T-helper 1 cell (primary cell): Measurements from ENCODE around the gene DPP4.

Experiments used
- DNase-seq, 5 donors: peaks; one replicate each; pipeline ENCODE4 v3.0.0-alpha.2; 2012 to 2020
- total RNA-seq, 4 donors: gene quantifications; one replicate each; lab custom pipeline; 2026; lab: John Stamatoyannopoulos, UW

DPP4 gene
- total RNA-seq = 113 to 140 (median 127) reads per million in 4 donors

DNA sequence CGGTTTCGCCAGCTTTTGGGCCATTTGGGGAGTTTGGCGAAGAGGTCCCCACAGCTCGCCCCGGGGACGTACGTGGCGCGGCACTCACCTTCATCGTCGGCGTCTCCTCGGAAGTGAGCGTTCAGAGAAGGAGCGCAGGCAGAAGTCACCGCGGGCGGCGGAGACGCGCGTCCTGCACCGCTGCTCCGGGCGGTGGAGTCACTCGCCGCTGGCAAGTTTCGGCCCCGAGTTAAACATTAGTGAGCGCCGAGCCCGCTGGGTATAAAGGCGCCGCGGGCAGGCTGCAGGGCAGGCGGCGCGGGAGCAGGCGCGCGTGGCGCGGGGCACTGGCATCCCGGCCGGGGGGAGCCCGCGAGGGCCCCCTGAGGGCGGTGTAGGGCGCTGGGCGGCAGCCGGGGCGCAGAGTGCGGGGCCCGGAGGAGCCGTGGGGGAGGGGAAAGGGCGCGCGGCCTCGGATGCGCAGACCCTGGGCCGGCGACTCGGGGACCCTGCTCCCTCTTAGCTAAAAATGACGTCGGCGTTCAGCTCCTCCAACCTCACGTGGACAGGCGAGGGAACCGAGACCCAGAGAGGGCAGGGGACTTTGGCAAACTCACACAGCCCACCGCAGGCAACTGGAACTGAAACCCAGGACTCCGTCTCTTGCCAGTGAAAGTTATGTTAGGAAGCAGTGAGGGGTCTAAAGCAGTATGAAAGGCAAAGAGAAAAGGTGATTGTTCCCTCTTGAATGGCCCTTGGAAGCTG, at the start of gene DPP4:
TSS of gene DPP4 (minus strand) at position 328 of the 744 bp plus-strand sequence. CDS start at position 94, 234 bp downstream.
- DNase-seq = peak; percentile 19 to 71 (median 34)

DNA sequence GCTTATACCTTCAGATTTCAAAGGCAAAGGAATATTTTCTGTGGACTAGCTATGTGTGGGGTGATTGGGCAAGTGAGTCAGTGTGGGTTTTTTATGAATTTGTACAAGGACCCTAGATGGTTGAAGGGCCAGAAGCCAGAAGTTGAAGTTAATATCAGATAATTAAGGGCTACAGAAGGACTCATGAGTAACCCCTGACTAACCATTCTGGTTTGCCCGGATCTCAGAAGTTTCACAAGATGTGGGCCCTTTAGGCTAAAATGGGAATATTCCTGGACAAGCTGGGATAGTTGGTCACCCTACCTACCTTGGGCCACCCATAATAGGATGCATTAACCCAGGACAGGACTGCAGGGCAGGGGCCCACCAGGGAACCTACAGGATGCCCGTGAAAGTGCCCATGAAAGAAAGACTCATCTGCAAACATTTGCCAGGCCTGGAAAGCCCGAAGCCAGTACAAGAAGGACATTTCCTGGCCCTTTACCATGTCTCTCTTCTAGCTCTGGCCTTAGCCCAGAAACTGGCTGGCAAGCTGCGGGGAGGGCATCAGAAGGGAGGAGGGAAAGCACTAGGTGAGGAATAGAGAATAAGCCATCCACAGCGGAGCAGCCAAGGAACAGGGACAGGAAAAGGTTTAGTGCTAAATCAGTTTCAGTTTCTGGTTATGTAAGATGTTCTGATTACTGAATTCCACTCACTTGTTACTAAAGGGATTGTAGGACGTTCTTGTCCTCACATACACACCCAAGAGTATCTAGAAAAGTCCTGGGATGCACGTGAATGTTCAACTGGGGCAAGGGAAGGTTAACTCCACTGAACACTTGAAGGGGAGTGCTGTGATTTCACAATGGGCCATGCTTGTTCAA, 44.4 kb upstream of the DPP4 start:
- DNase-seq = no peak

DNA sequence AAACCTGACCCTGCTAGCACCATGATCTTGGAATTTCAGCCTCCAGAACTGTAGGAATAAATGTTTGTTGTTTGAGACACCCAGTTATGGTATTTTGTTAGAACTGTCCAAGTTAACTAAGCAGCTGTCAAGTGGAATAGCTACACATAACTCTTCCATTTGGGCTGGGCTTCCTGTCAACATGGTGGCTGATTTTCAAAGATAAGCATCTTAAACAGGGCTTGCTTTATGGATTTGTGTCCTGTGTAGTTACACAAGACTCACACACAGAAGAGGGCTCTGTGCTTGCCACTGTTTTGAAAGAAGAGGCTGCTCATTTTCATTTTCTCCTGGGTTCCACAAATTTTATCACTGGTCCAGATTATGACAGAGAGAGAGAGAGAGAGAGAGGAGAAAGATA, 42.3 kb upstream of the DPP4 start:
- no peak for DNase-seq

DNA sequence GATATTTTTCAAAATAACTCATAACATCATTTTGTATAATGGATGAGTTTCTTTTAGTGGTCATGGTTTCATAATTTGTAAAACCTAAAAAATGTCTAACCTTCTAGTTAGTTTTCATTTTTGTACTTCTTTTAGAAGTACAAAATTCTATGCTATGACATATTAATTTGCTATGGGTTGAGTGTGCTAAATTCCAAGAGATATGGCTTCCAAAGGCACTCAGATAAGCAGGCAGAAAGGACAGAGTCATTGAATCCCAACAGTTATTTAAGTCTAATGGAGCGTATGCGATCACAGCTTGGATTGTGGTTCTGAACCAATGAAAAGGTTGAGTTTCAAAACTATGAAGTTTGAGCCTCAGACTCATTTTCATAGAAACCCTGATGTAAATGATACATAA, 41.1 kb upstream of the DPP4 start:
- no peak for DNase-seq

DNA sequence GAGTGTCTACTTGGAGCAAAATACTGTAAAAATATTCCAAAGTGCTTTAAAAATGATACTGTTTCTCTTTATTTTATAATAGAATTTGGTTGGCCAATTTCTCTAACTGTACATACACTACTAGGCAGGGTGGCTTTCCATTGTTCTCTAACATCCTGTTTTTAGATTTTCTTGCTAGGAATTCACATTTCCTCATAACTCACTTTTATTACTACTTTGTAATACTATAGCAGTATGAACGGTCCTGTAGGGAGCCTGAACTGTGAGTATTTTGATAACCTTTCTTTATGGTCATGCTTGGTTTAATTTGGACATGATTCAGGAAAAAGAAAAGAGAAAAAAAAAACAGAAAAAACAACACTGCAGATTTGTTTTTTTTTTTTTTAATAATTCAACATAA, 40.3 kb upstream of the DPP4 start:
- DNase-seq = no peak

DNA sequence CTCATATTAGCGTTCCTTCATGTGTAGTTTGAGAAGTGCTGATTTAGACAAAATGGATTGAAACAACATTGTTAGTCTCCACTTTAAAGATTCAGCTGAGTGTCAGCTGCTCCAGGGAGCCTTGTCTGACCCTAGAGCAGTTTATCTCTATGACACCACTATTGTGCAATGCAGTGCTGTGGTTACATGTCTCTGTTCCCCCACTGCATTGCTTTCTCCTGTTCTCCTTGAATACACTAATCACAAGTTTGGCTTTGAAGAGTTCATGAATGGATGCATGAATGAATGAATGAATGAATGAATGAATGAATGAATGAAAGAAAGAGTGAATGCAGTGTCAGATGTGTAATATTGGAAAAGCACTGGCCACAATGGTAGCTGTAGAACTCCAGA, 39.8 kb upstream of the DPP4 start:
- no peak for DNase-seq

DNA sequence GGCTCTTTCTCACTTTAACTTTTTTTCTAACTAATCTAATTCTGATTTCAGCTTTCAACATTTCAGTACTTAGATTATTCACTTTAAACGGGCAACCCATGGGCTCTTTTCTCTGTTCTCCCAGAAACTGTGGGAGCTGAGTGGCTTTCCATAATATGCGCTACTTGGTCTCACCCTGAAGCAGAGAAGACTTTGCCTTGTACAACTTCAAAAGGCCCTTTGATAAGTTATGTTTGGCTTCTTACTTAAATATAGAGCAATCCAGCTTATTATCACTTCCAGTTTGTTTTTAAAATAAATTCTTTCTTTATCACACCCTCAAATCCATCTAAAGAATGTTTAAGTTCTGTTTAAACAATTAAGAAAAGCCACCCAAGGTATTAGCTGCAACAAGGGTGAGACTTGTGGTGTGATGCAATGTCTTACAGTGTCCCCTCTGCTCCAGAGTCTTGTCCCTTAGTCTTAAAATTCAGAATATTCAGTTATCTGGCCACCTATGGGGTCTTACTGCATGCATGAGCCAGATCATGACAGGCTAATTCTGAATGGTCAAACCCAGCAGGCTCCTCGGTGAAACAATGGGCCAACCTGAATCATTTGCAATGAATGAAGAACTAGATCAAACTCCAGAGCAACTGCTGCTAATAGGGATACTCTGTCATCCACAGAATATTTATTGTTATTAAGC, 39.2 kb upstream of the DPP4 start:
- no peak for DNase-seq

DNA sequence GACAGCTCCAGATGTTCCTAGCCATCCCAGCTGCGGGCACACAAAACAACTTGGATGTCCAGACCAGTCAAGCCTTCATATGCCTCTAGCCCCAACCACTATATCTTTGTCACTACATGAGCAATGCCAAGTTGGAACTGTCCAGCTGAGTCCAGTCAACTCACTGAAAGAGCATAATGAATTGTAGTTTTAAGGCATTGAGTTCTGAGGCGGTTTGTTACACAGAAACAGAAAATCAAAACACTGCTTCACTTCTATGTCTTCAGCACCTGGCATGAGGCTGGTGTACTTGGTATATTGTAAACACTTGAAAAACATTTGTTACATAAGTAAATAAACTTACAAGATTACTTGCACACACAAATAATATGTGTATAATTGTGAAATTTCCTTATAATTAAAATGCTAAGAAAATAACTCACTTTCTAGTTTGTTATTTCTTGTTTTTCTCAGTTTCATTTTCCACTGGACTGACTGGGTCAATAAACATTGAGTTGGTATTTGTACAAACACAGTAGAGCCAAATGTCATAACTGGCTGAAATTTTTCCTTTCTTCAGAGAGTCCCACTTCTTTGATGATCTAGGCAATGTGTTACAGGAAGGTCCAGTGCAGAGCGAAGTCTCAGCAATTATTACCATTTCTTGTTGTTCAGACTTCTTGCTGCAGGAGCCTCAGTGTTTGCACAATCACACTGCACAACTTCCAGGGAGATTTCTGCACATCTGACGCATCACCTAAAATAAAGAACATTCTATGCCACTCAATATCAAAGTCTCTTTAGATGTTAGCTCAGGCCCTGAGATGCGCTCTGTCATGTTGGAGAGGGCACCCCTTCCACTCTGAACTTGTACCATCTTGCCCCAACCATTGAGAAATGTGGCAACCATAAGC, 38.2 kb upstream of the DPP4 start:
- DNase-seq = no peak

DNA sequence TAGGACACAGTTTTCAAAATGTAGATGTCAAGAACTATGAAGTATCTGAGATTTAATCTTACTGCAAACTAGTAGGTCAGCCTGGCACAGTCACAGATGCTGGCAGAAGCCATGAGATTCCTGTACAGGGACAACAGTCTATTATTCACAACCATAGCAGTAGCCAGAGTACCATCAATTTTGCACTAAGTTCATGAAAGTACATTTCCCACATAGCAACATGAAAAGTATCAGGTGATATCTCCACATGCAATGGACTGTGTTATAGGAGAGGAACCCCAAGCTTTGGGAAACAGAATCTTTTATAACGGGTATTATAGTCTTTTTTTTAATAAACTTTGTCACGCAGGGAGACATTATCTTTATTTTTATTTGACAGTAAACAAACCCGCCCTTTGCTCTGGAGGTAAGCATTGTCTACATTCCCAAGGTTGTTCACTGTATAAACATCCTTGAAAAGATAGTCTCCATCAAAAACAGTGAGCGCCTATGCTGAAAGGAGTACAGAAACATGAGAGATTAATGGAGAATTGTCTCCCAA, 33.4 kb upstream of the DPP4 start:
- DNase-seq = no peak

DNA sequence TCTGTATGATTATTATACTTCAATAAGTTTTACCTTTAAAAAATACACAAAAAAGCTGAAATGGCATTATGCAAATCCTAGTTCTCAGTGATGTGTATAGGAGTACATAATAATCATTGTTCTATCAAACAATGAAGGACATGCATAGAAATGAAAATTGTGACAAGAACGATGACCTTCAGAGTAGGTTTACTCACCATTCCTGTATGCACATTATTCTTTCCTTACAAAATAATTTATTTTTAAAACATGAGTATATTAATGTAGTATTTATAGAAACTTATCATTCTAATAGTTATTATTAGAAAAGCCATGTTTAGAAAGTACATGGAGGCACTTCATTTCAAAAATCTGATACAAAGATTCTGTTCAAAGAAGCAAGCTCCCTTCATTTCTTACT, 32.7 kb upstream of the DPP4 start:
- no peak for DNase-seq

DNA sequence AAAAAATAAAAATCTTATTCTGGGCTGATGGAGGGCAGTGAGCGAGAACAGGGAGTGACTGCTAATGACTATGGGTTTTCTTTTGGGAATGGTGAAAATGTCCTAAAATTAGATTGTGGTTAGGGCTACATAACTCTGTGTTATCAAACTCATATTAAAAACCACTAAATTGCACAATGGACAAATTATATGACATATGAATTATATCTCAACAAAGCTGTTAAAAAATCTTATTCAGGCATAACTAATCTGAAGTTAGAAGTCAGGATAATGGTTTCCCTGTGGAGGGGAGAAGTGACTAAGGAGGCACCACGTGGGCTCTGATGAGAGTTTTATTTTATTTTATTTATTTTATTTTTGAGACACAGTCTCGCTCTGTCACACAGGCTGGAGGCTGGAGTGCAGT, 32.1 kb upstream of the DPP4 start:
- no peak for DNase-seq

DNA sequence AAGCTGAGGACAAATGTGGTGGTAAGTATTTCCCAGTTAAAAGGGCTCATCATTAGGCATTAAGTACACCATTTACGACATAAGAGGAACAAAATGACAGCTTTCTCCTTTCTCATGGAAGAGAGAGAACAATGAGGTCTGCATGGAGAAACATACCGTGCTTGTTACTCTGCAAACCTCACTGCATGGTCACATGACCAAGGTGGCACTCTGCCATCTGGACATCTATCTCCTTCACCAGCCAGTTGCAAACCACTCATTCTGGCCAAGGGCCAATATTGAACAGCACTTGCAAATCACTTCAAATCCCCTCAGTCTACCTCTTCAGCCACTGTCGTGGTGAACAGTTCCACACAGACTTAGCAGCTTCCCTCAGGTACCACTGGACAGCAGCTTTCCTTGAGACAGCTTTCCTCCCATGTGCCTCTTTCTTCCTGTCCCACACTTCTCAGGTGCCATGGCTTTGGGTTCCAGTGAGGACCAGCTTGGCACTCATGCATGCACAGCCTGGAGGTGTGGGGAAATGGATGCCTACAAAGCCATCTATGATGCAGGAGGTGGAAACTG, 29.5 kb upstream of the DPP4 start:
- DNase-seq = no peak

DNA sequence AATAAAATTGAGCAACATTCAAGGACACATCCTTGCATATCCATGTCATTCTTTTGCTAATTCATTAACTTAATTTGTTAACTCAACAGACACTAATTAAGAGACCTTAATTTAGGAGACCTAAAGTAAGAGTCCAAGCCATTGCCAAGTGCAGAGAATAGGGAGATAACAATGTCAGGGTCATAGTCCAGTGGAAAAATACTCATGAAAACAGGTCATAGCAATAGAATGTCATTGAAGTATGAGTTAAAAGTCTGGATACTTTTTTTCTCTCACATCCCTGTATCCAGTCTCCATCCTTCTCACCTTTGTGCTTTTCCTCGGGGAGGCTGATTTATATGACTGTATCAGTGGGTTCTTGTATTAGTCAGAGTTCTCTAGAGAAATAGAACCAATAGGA, 26.6 kb upstream of the DPP4 start:
- no peak for DNase-seq

DNA sequence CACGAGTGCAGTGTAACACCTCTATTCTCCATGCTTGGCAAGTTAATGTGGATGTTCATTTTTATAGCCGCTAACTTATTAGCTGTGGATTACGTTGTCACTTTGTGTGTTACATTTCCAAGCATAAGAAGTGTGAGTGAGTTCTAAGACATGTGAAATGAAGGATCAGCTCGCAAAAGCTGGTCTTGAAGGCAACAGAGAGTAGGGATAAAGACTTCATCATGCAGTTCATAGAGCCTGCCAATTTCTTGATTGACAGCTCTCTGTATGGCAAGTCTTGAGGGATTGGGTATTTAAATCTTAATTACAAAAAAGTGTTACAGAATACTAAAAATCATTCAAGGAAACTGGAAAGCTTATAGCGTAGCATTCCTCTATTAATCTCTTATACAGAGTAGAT, 25.8 kb upstream of the DPP4 start:
- DNase-seq = no peak

DNA sequence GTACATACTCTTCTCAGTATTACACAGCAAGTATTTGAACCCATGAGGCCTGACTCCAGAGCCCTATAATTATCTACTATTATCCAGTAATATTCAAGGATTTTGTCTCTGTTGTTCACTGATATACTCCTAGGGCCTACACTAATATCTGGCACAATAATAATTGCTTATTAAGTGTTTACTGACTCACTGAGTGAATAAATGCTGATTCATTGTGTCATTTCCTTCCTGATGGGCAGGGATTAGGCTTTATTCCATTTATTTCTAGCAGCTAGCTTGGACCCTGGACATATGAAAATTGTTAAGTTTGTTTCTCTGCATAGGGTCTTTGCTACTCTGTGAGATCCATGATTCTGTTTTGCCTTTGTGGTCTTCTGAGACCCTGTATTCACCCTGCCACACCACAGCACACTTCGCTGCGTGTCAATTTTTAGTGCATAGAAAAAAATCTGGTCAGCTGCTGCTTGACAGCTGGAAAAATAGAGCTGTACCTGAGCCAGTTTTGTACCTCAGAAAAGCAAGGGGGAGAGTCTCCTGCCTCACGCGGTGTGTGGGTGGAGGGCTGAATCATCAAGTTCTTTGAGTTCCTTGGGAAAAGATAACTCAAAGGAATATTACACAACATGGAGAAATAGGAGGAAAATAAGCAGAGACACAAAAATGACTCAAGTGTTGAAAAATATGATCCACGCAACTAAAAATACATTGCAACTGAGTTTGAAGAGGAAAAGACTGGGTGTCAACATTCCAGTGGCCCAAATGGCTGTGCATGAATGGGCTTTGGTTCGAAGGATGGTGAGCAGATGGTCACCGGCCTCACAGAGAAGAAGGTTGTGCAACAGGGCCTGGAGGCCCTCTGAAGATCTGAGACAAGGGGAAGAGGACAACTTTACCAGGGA, 18.9 kb upstream of the DPP4 start:
- DNase-seq = no peak

DNA sequence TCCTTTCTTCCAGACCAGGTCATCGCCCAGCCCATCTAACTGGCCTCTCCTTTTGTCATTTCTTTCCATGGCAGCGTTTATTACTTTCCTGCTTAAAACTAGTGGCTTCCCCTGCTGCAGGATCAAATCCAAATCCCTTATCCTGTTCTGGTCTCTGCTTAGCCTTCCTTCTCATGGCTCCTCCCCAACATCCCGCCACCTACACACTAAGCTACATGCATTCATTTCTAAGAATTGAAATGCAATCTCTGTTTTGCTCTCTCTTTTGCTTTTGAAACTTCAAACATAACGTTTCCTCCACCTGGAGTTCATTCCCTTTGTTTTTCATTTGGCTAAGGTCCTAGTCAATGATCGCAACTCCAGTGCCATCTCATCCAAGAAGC, 18.0 kb upstream of the DPP4 start:
- DNase-seq = no peak

DNA sequence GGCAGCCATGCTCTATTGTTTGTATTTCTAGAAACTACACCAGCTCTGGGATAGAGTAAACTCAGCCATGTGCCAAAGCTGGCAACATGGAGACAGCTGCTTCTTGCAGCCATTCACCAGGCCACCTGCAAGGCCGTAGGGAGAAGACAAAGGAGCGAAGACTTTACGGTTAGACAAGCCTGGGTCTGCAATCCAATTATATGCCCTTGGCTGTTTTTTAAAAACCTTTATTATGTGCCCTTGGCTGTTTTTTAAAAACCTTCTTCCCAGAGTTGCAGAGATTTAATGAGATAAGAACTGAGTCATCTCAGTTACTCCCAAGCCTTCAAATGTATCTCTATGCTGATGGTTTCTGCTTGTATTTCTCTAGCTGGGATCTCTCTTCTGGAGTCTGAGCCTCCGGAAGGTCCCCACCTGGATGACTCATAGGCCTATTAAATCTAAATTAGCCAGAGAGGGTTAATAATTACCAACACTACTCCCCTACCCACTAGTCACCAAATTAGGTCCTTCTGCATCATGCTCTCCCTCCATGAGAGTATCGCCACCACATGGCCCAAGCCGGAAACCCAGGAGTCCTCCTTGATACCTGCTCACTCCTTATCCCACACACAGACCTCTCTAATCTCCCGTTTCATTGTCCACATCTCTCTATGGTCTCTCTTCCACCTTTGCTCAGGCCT, 17.5 kb upstream of the DPP4 start:
- peak in 1 of 5 donors; percentile 12 for DNase-seq

DNA sequence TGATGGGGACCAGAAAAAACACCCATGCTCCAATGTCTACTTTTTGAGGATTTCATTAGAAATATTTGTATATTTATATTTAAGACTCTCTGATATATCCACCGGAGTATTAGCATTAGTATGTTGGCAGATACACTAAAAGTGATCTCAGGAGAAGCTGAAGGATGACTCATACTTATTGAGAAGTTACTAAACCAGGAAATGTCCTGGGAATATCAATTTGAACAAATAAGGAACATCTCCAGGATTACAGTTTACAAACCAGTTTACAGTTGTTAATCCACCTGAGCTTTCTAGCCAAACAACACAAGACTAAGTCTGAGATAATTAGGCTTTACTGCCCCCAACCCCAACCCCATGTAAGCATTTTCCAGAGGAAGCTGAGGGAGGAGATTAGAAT, 16.1 kb upstream of the DPP4 start:
- no peak for DNase-seq

DNA sequence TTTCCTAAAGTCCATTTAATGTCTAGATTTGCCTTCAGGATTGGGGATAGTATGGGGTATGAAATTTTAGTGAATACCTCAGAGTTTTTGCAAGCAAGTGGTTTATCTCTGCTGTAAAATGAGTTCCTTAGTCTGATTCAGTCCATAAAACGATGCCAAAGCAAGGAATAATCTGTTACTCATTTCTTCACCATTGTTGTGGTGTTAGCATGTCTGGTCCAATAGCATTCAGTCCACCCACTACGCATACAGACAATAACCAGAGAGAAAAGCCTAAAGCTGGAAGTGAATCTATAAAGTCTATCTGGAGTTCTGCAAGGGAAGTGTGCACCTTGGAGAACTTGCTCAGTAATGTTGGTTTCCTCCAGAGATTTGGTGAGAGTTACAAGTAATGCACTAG, 12.9 kb upstream of the DPP4 start:
- no peak for DNase-seq
